K562 (cell line): ENCODE data around the gene FBXO22. TPM values are rescaled to one million over a fixed set of nuclear protein-coding genes. Genes with fewer than 3 reads are reported as not detected.

Experiments used
- CSDE1 ChIP-seq, 2 experiments: fragments of 450-650 bp; IDR thresholded peaks; 2 replicates each; pipeline ENCODE4 v1.6.1; 2016; ENCODE audit warnings: mild to moderate bottlenecking in 1 of 2
- ELF4 ChIP-seq: fragments of 450-650 bp; formaldehyde crosslinking; IDR thresholded peaks from 2 replicates; pipeline ENCODE4 v1.4.0; 2022; ENCODE audit warnings: missing genetic modification characterization
- JUND ChIP-seq, 2 experiments: IDR thresholded peaks; 2 replicates in 1 of 2; 3 replicates in 1 of 2; pipeline ENCODE4 v1.6.1; 2011; ENCODE audit warnings: borderline replicate concordance in 2 of 2, low read depth in 2 of 2, low read length in 2 of 2, improper control_type of control experiment in 1 of 2, missing biosample characterization in 1 of 2, missing genetic modification characterization in 1 of 2, missing genetic modification reagents in 1 of 2
- RAD21 ChIP-seq, 2 experiments: fragments of 250-450 bp in 1 of 2; fragments of 450-650 bp in 1 of 2; sonication (Bioruptor Pico) in 1 of 2; formaldehyde crosslinking in 1 of 2; IDR thresholded peaks in 1 of 2; conservative IDR thresholded peaks in 1 of 2; 2 replicates each; pipeline versions ENCODE4 v1.4.0 to v1.8.0; 2020 to 2022; ENCODE audit warnings: mild to moderate bottlenecking in 2 of 2, moderate library complexity in 1 of 2
- ZNF384 ChIP-seq: IDR thresholded peaks from 2 replicates; pipeline ENCODE4 v1.6.1; 2012; ENCODE audit warnings: low read depth, low read length, improper control_type of control experiment
- polyA plus RNA-seq, 8 experiments: library from polyadenylated mRNA; depleted of rRNA in 4 of 8; stranded (reverse) in 5 of 8; unstranded in 3 of 8; fragments of >200 nt; fragmentation: Nextera tagmentation in 2 of 8; fragmentation: Illumina TruSeq in 1 of 8; extraction: Ambion mirVana in 2 of 8; extraction: Trizol in 1 of 8; gene quantifications; 2 replicates each; pipeline versions ENCODE4 v1.2.1 to v1.2.3, GENCODE V29; 2011 to 2014; ENCODE audit warnings: inconsistent platforms in 1 of 8, missing spikeins in 1 of 8
- total RNA-seq, 7 experiments: library from RNA; depleted of rRNA in 6 of 7; stranded (reverse); fragments of >200 nt in 6 of 7; fragmentation: Illumina TruSeq in 2 of 7; extraction: Trizol in 2 of 7; gene quantifications; 2 replicates each; pipeline versions ENCODE4 v1.2.1 to v1.2.3, GENCODE V29; 2011 to 2021; ENCODE audit warnings: low replicate concordance in 1 of 7
- TF ChIP-seq, protein P1 (sequence below): fragments of 450-650 bp; formaldehyde crosslinking; IDR thresholded peaks from 2 replicates; pipeline ENCODE4 v1.4.0; 2020; ENCODE audit warnings: mild to moderate bottlenecking, moderate library complexity
- TF ChIP-seq, protein P2 (sequence below), 2 experiments: fragments of 450-650 bp; formaldehyde crosslinking in 1 of 2; IDR thresholded peaks; 2 replicates each; pipeline versions ENCODE4 v1.4.0 to v1.6.1; 2014 to 2020; ENCODE audit warnings: mild to moderate bottlenecking in 2 of 2, borderline replicate concordance in 1 of 2, low read depth in 1 of 2
- TF ChIP-seq, protein P3 (sequence below): IDR thresholded peaks from 3 replicates; pipeline ENCODE4 v1.6.1; 2011; ENCODE audit warnings: borderline replicate concordance, mild to moderate bottlenecking; ENCODE audit not compliant: insufficient read length, insufficient read depth
- TF ChIP-seq, protein P4 (sequence below), 3 experiments: IDR thresholded peaks in 2 of 3; conservative IDR thresholded peaks in 1 of 3; 2 replicates each; pipeline ENCODE4 v1.5.1; 2011 to 2012; ENCODE audit warnings: low read length in 3 of 3, mild to moderate bottlenecking in 3 of 3, control low read depth in 2 of 3, improper control_type of control experiment in 1 of 3, inconsistent platforms in 1 of 3, low read depth in 1 of 3, mixed read lengths in 1 of 3, moderate library complexity in 1 of 3; ENCODE audit not compliant: insufficient read depth in 2 of 3

Gene FBXO22
- total and polyA plus RNA-seq, 9 of the 15 experiments (the other 6 are each of a cell fraction or from before 2014, with no cell fraction given) = 24.4 to 99.4 (median 66.5) TPM

DNA sequence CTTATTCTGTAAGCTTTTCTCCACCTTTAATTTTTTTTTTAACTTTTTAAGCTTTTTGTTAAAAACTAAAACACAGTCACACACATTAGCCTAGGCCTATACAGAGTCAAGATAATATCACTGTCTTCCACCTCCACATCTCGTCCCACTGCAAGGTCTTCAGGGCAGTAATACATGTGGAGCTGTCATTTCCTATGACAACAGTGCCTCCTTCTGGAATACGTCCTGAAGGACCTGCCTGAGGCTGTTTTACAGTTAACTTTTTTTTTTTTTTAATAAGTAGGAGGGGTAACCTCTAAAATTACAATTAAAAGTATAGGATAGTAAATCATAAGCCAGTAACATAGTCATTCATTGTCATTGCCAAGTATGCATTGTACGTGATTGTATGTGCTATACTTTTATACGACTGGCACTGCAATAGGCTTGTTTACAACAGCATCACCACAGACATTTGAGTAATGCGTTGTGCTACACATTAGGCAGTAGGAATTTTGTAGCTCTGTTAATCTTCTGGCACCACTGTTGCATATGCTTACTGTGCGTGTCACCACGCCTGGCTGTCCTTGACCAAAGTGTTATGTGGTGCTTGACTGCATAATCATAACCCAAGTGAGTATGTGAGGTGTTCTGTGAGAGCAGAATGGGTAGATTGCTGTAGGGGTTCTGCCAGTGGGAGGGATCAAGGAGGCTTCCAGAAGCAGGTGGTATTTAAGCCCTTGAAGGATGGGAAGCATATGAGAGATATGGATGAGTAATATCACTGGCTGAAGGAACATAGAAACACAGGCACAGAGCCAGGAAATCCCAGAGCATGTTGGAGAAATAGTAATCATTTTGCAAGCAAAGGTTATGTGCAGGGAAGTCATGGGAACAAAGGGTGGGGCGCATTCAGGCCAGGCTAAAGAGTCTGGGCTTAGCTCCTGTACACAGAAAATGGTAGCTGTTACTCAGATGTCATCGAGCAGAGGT lies 18.3 kb downstream of the FBXO22 start (continued):
- TF ChIP-seq, protein P1, sequence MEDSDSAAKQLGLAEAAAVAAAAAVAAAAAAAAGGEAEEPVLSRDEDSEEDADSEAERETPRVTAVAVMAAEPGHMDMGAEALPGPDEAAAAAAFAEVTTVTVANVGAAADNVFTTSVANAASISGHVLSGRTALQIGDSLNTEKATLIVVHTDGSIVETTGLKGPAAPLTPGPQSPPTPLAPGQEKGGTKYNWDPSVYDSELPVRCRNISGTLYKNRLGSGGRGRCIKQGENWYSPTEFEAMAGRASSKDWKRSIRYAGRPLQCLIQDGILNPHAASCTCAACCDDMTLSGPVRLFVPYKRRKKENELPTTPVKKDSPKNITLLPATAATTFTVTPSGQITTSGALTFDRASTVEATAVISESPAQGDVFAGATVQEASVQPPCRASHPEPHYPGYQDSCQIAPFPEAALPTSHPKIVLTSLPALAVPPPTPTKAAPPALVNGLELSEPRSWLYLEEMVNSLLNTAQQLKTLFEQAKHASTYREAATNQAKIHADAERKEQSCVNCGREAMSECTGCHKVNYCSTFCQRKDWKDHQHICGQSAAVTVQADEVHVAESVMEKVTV (CRISPR knock-in tag) = peak; percentile 87
- TF ChIP-seq JUND (IDR thresholded peaks at IDR 0.05; ENCODE audit: borderline replicate concordance, low read depth, low read length) (0 out of 2 replicates have a peak, but pooled peaks have one; percentile 21), JUND (tag; IDR thresholded peaks at IDR 0.05; ENCODE audit: borderline replicate concordance, low read depth, low read length) (no peak), ZNF384 (peak; percentile 97), CSDE1 (IDR thresholded peaks at IDR 0.05) (no peak), RAD21 (CRISPR knock-in tag; conservative IDR thresholded peaks at IDR 0.05 in 1 of 2, IDR thresholded peaks at IDR 0.05 in 1 of 2) (peak; percentile 86 to 94), ELF4 (no peak)
- TF ChIP-seq, protein P2, sequence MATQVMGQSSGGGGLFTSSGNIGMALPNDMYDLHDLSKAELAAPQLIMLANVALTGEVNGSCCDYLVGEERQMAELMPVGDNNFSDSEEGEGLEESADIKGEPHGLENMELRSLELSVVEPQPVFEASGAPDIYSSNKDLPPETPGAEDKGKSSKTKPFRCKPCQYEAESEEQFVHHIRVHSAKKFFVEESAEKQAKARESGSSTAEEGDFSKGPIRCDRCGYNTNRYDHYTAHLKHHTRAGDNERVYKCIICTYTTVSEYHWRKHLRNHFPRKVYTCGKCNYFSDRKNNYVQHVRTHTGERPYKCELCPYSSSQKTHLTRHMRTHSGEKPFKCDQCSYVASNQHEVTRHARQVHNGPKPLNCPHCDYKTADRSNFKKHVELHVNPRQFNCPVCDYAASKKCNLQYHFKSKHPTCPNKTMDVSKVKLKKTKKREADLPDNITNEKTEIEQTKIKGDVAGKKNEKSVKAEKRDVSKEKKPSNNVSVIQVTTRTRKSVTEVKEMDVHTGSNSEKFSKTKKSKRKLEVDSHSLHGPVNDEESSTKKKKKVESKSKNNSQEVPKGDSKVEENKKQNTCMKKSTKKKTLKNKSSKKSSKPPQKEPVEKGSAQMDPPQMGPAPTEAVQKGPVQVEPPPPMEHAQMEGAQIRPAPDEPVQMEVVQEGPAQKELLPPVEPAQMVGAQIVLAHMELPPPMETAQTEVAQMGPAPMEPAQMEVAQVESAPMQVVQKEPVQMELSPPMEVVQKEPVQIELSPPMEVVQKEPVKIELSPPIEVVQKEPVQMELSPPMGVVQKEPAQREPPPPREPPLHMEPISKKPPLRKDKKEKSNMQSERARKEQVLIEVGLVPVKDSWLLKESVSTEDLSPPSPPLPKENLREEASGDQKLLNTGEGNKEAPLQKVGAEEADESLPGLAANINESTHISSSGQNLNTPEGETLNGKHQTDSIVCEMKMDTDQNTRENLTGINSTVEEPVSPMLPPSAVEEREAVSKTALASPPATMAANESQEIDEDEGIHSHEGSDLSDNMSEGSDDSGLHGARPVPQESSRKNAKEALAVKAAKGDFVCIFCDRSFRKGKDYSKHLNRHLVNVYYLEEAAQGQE (IDR thresholded peaks at IDR 0.05; ENCODE audit: borderline replicate concordance) = peak; percentile 84; the same call in 1 of the 2 replicates
- TF ChIP-seq, protein P2 (CRISPR knock-in tag; IDR thresholded peaks at IDR 0.05; ENCODE audit: low read depth) = no peak
- TF ChIP-seq, protein P3, sequence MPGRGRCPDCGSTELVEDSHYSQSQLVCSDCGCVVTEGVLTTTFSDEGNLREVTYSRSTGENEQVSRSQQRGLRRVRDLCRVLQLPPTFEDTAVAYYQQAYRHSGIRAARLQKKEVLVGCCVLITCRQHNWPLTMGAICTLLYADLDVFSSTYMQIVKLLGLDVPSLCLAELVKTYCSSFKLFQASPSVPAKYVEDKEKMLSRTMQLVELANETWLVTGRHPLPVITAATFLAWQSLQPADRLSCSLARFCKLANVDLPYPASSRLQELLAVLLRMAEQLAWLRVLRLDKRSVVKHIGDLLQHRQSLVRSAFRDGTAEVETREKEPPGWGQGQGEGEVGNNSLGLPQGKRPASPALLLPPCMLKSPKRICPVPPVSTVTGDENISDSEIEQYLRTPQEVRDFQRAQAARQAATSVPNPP = no peak
- TF ChIP-seq, protein P4, sequence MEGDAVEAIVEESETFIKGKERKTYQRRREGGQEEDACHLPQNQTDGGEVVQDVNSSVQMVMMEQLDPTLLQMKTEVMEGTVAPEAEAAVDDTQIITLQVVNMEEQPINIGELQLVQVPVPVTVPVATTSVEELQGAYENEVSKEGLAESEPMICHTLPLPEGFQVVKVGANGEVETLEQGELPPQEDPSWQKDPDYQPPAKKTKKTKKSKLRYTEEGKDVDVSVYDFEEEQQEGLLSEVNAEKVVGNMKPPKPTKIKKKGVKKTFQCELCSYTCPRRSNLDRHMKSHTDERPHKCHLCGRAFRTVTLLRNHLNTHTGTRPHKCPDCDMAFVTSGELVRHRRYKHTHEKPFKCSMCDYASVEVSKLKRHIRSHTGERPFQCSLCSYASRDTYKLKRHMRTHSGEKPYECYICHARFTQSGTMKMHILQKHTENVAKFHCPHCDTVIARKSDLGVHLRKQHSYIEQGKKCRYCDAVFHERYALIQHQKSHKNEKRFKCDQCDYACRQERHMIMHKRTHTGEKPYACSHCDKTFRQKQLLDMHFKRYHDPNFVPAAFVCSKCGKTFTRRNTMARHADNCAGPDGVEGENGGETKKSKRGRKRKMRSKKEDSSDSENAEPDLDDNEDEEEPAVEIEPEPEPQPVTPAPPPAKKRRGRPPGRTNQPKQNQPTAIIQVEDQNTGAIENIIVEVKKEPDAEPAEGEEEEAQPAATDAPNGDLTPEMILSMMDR (IDR thresholded peaks at IDR 0.05 in 2 of 3, conservative IDR thresholded peaks at IDR 0.05 in 1 of 3; ENCODE audit: insufficient read depth in 2 of 3, low read depth in 1 of 3, low read length in 3 of 3) = peak; percentile 71 to 86 (median 72)
